ENCODE results near the gene CDK13.

Gene CDK13

DNA sequence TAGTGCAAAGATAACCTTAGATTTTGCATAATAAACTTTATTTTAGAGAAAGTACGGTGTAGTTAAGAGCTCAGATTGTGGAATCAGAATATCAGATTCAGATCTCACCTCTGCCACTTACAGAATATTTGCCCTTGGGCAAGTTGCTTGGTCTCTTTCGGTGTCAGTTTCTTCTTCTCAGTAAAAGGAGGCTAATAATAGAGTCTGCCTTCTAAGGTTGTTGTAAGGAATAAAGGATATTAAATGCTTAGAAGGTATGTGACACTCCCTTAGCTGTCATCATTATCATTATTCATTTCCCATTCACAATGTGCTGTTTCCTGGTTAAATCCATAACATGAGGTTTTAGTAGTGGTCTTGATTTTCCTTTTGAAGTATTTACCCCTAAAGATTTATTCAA, 142.1 kb downstream of the CDK13 start:
- ChIA-PET CTCF (interaction anchor here (0.9 to 1.4 kb wide), 2 partner anchors 13 to 140 kb away, joined by 3 to 4 read pairs; no protein-coding TSS in a partner anchor), POLR2A (interaction anchor here (0.7 kb wide), 1 partner anchor 144 kb away, joined by 3 read pairs; no protein-coding TSS in a partner anchor)
- TF ChIP-seq, protein P1, sequence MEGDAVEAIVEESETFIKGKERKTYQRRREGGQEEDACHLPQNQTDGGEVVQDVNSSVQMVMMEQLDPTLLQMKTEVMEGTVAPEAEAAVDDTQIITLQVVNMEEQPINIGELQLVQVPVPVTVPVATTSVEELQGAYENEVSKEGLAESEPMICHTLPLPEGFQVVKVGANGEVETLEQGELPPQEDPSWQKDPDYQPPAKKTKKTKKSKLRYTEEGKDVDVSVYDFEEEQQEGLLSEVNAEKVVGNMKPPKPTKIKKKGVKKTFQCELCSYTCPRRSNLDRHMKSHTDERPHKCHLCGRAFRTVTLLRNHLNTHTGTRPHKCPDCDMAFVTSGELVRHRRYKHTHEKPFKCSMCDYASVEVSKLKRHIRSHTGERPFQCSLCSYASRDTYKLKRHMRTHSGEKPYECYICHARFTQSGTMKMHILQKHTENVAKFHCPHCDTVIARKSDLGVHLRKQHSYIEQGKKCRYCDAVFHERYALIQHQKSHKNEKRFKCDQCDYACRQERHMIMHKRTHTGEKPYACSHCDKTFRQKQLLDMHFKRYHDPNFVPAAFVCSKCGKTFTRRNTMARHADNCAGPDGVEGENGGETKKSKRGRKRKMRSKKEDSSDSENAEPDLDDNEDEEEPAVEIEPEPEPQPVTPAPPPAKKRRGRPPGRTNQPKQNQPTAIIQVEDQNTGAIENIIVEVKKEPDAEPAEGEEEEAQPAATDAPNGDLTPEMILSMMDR (IDR thresholded peaks at IDR 0.05; ENCODE audit: insufficient read depth, low read length, missing control alignments), result no peak
- DNase-seq (ENCODE audit: low read depth, low spot score), result no peak
- no peak overlapping the region for H3K4me3 ChIP-seq (ENCODE audit: low read depth, low read length)

DNA sequence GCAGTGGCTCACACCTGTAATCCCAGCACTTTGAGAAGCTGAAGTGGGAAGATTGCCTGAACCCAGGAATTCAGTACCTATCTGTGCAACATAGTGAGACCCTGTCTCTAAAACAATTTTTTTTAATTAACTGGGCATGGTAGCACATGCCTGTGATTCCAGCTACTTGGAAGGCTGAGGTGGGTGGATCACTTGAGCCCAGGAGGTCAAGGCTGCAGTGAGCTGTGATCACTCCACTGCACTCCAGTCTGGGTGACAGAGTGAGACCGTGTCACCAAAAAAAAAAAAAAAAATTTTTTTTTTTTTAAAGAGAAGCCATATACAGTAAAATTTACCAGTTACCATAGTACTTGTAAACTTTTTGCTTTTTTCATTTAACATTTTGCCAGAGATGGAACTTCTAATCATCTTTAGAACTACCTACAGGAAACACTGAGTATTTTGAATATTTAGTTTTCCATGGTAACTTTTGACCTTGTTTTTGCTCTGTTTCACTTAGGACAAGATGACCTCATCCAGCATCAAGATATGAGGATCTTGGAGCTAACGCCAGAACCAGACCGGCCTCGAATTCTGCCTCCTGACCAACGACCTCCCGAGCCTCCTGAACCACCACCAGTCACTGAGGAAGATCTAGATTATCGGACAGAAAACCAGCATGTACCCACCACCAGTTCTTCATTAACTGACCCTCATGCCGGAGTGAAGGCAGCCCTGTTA, 143.7 kb downstream of the CDK13 start:
- DNase-seq (ENCODE audit: low read depth, low spot score), result no peak
- H3K4me3 ChIP-seq (ENCODE audit: low read depth, low read length), result no peak overlapping the region
- CTCF ChIA-PET, result interaction anchor here (1.1 to 1.4 kb wide), 2 partner anchors 15 to 41 kb away, joined by 4 to 5 read pairs; no protein-coding TSS in a partner anchor
- POLR2A ChIA-PET, result no interaction called here
- TF ChIP-seq, protein P1 (IDR thresholded peaks at IDR 0.05; ENCODE audit: insufficient read depth, low read length, missing control alignments), result no peak

DNA sequence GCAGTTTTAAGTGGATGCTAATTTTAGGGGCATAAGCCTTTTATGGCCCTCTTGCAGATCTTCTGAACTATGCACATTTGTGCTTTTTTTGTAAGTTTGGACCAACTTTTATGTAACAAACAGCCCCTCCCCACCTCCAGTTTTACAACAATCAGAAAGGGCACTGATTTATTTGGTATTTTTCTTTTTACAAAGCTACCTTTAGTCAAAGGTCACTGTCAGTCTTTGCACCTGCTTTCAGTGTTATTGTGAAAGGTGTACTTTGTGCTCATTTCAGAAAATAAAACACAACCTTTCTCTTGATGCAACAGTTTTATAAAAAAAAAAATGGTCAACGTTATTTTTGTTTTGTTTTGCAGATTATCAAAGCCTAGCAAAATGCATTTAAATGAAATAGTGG, 145.2 kb downstream of the CDK13 start:
- TF ChIP-seq, protein P1 (IDR thresholded peaks at IDR 0.05; ENCODE audit: insufficient read depth, low read length, missing control alignments), result no peak
- POLR2A ChIA-PET, result no interaction called here
- DNase-seq (ENCODE audit: low read depth, low spot score), result no peak
- CTCF ChIA-PET, result no interaction called here
- H3K4me3 ChIP-seq (ENCODE audit: low read depth, low read length), result no peak overlapping the region

DNA sequence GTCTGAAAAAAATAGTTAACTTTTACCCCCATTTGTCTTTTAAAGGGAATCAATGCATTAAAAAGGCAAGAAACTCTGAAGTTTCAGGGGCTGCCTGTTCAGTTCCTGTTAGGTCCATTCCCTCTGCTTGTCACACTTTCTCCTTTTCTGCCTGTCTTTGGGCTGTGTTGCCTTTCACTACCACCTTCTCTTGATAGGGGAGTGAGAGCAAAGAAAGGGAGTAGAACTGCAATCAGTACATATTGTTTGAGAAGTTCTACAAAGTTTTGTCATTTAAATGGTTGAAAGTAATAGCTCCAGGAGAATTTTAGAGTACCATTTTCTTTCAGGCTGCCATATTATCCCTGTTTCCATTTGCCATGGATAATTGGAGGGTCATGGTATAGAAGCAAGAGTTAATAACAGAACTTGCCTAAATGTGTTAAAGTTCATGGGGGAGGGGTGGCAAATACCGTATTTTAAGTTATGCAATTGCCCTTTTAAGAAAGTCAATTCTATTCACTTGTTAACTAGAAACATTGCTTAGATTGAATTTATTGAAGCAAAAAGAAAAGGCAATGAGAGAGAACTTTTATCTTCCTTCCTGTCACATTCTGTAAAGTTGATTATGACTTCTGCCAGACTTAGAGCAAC, 145.8 kb downstream of the CDK13 start:
- CTCF ChIA-PET, result no interaction called here
- TF ChIP-seq, protein P1 (IDR thresholded peaks at IDR 0.05; ENCODE audit: insufficient read depth, low read length, missing control alignments), result no peak
- POLR2A ChIA-PET, result no interaction called here
- no peak for DNase-seq (ENCODE audit: low read depth, low spot score)
- no peak overlapping the region for H3K4me3 ChIP-seq (ENCODE audit: low read depth, low read length)

DNA sequence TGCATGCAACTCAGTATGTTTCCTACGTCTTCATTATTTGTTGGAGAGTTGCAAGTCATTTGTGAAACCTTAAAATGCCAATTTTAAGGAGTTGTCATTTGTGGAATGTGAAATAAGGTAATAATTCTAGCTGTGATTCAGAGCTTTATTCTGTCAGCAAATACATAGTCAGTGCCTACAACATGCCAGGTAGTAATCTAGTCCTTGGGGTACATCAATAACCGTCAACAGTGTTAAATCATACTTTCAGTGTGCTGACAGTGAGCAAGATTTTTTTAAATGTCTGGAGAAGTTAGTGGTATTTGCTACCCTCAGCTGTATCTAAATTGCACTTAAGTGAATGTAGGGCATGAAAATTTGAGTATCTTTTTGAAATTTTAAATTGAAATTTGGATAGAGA, 147.7 kb downstream of the CDK13 start:
- DNase-seq (ENCODE audit: low read depth, low spot score), result no peak
- CTCF ChIA-PET, result interaction anchor here (1.7 to 2.4 kb wide), 2 partner anchors 36 to 45 kb away, joined by 3 to 8 read pairs; partner anchors contain the start of genes MPLKIP and SUGCT
- TF ChIP-seq, protein P1 (IDR thresholded peaks at IDR 0.05; ENCODE audit: insufficient read depth, low read length, missing control alignments), result no peak
- H3K4me3 ChIP-seq (ENCODE audit: low read depth, low read length), result no peak overlapping the region
- POLR2A ChIA-PET, result no interaction called here

DNA sequence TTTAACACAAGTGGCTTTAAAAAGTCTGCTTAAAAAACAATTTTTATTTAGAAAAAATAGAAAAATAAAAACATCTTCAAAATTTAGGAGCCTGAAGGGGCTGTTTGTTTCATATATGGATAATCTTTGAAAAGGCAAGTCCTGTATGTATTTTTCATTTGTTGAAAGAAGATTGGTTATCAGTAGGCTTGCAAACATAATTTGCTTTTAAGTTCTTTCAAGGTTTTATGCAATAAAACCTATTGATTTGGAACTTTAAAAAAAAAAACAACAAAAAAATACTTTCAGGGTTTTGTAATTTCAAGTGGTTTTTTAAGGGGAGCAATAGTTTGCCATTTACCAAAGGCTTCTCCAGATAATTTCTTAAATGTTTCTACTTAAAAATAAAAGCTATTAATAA, 148.8 kb downstream of the CDK13 start:
- H3K4me3 ChIP-seq (ENCODE audit: low read depth, low read length), result no peak overlapping the region
- POLR2A ChIA-PET, result no interaction called here
- CTCF ChIA-PET, result interaction anchor here (2.4 kb wide), 1 partner anchor 35 kb away, joined by 8 read pairs; the partner anchor contains the start of genes MPLKIP and SUGCT
- TF ChIP-seq, protein P1 (IDR thresholded peaks at IDR 0.05; ENCODE audit: insufficient read depth, low read length, missing control alignments), result no peak
- no peak for DNase-seq (ENCODE audit: low read depth, low spot score)
